Stimulated activated CD4-positive, alpha-beta T cell treated with anti-CD3 and anti-CD28 coated beads, Interleukin-12 subunit alpha, Interleukin-12 subunit beta, amount 100 ng/mL, for 24 hours (primary cell): ENCODE measurements around the gene TMEM74B.

Experiments used
- DNase-seq, 2 experiments: peaks; one replicate each; pipeline ENCODE4 v3.0.0-alpha.2; 2020; ENCODE audit warnings: low read depth in 2 of 2

The TMEM74B gene

GRCh38 chr20:1205802-1206201 is 21.0 kb upstream of the TMEM74B start:
- DNase-seq, result no peak

DNA sequence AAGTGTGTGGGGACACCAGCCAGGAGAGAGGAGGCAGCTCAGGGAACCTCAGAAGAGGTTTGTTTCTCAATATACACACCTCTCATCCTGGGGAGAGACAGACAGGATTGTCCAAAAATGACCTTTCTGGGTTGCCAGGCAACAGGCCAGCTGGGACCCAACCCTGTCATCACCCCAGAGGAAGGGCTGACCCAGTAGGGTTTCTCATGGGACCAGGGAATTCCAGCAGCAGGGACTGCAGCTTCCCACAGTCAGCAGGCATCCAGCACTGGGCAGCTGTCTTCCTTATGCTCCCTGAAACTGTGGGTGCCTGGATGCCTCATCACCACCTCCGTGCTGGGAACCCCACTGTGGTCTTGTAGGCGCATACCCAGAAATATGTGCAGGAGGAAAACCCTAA is 19.8 kb upstream of the TMEM74B start:
- DNase-seq, result no peak

DNA sequence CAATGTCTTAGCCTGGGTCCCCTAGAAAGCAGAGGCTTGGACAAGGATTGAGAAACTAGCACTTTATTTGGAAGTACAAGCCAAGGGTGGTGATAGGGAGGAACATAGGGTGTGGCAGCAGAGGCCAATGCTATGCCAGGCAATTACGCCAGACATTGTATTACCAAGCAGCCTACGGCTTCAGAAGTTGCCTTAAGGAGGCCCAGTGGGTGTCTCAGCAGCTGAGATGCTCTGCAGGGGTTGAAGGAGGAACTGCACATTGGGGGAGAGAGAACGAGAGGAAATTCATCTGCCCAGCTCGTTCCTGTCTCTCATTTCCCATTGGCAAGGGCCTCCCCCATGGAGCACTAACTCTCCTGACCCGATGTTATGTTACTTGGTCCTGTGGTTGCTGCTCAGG is 19.3 kb upstream of the TMEM74B start:
- DNase-seq, result no peak

- DNase-seq, result no peak
Observed at GRCh38 chr20:1203630-1204029, 18.8 kb upstream of the TMEM74B start.

- no peak for DNase-seq
Observed at GRCh38 chr20:1202762-1203504, 18.2 kb upstream of the TMEM74B start, which contains the start of gene C20orf202. Gene C20orf202 (plus strand): TSS chr20:1203454. CDS start chr20:1203586, 132 bp downstream.

DNA sequence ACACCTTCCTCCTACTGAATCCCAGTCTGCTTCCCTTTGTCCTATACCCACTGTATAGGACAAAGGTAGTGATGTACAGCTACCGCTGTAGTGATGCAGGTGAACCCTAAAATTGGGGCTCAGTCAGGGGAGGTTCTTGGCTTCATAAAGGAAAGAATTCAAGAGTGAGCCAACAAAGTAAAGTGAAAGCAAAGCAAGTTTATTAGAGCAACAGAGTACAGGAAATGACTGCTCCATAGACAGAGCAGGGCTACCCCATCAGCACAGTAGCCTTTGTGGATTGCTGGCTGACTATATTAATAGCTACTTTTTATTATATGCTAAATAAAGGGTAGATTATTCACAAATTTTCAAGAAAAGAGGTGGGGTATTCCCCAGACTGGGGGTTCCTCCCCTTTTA is 15.2 kb upstream of the TMEM74B start:
- DNase-seq, result no peak

DNA sequence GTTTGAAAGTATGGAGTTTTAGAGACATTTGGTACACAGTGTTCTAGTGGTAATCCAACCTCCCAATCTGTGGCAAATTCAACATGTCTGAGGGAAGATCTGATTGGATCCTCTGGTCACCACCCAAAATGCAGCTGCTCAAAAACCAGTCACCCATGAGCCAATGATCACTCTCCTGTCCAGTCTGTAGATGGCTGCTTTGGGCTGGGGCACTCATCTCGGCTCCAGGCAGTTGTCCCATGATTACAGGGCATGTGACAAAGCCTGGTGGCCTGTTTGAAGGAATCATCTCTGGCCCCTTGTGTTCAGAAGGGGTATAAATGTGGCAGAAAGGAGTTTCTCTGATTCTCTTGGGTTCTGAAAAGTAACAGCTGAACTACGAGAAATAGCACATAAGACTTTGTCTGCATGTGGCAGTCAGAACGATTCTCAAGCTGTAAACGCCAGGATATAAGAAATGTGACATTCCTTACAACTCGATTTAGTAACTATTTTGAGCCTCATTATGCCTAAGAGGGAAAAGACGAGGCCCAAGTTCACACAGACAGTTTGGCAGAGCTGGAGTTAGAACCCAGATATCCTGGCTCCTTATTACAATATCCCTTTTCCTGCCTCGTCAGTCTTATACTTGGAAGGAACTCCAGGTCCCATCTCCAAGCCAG is 14.6 kb upstream of the TMEM74B start:
- no peak for DNase-seq

- no peak for DNase-seq
Observed at GRCh38 chr20:1198751-1199150, 14.0 kb upstream of the TMEM74B start.

DNA sequence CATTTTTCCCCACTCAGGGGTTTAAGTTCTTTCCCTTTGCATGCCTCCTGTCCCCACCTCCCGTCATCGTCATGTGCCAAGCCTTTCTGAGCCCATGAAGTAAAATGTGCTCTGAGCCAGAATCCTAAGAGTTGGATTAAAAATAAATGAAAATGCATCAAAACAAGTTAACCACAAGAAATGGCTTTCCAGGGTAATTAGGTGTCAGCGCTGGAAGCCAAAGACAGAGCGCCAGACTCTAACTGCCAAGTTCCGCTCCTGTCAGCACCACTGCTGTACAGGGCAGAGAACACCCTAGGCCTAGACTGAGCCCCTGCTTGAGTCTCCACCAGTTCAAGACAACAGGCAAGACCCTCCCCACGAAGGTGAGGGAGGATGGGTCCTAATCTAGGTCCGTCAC is 13.0 kb upstream of the TMEM74B start:
- DNase-seq, result no peak

DNA sequence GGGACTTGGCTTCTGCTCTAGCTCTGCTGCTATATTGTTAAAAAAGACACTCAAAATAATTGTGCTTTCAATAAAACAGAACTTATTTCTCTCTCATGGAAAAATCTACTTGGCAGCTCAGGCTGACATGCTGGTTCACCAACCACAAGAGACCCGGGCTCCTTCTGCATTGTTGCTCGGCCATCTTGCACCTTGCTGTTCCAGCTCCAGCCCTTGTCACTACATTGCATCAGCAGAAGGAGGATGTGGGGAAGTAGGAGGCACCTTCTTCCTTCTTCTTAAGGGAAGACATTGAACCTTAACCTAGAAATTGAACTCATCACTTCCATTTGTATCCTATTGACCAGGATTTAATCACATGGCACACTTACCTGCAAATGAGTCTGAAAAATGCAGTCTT is 11.9 kb upstream of the TMEM74B start:
- DNase-seq, result no peak

DNA sequence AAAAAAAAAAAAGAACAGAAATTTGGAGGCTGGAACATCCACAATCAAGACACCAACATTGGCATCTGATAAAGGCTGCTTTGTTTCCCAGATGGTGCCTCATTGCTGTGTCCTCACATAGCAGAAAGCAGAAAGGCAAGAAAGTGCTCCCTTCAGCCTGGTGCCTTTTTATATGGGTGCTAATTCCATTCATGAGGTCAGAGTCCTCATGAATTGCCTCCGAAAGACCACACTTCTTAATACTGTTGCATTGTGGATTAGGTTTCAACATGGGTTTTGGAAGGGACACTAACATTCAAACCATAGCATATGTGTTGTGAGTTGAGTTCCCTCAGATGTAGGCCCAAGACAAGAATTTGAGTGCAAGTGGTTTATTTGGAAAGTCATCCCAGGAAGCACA is 10.4 kb upstream of the TMEM74B start:
- no peak for DNase-seq

DNA sequence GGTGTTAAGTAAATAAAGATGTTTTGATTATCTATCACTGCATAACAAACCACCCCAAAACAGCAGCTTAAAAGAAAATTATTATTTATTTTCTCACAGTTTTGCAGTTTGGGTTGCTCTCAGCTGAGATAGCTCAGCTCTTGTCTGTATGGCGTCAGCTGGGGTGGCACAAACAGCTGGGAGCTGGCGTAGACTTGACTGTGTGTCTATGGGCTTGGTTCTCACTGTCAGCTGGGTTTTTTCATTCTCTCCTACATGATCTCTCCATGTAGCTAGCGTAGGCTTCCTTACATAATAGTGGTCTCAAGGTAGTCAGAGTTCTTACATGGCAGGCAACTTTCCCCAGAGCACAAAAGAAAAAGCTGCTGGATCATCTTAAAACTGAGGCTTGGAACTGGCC is 6.5 kb upstream of the TMEM74B start:
- DNase-seq, result no peak

GRCh38 chr20:1190847-1191246 is 6.1 kb upstream of the TMEM74B start:
- DNase-seq, result no peak

DNA sequence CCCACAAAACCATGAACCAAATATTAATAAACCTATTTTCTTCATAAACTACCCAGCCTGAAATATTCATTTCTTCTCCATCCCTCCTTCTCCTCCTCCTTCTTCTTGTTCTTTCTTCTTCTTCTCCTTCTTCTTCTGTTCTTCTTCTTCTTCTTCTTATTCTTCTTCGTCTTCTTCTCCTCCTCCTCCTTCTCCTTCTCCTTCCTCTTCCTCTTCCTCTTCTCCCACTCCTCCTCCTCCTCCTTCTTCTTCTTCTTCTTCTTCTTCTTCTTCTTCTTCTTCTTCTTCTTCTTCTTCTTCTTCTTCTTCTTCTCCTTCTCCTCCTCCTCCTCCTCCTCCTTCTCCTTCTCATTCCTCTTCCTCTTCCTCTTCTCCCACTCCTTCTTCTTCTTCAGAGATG is 5.0 kb upstream of the TMEM74B start:
- DNase-seq, result no peak

GRCh38 chr20:1188347-1188746 is 3.6 kb upstream of the TMEM74B start:
- DNase-seq, result no peak

DNA sequence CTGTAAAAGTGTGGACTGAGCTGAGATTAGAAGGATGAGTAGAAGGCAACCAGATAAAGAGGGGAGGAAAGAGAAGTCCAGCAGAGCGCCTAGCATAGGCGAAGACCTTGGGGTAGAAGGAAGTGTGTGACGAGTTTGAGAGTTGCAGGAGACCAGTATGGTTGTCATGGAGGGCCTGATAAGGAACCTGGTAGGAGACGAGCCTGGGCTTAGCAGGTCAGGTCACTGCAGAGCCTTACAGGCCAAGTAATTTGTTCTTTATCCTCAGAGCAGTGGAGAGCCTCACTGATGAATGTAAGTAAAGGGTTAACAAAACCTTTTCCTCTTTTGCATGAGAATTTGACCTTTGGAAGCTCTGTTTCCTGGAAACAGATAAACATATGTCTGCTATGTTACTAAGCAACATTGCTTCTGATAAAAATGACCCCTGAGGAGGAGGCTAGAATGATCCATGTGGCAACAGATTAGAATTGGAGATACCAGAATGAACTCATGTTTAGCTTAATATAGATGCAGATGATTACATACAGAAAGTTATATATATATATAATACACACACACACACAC is 2.9 kb upstream of the TMEM74B start:
- DNase-seq, result no peak

- no peak for DNase-seq
Observed at GRCh38 chr20:1186367-1186991, 1.7 kb upstream of the TMEM74B start.

- DNase-seq, result peak in 1 of 2 experiments; percentile 46
Observed at GRCh38 chr20:1185790-1186334, 1.1 kb upstream of the TMEM74B start.

DNA sequence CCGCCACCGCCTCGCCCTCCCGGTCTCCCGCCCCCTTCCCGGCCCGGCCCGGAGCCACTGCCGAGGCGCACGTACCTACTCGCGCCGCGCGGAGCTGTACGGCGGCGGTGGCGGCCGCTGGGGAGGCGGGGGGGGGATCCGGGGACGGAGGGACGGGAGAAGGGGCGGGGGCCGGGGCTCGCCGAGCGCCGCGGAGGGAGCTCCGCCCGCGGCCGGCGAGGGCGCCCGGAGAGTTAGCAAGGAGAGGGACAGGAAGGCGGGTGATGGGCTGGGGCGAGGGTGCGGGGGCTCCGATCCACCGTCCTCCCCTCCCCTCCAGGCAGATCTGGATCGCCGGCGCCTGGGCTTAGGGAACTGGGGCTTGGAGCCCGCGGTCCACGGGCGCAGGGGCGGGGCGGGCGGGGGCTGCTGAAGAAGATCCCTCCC is 548 bp upstream of the TMEM74B start:
- no peak for DNase-seq

GRCh38 chr20:1184260-1184637 is 532 bp downstream of the TMEM74B start:
- DNase-seq, result no peak

- DNase-seq, result no peak
Observed at GRCh38 chr20:1183153-1183552, 1.6 kb downstream of the TMEM74B start.

GRCh38 chr20:1182106-1182505 is 2.7 kb downstream of the TMEM74B start:
- DNase-seq, result no peak
